Muscle of arm (tissue), 12 donors: ENCODE data around the gene MAGOH. TPM values are rescaled to one million over a fixed set of nuclear protein-coding genes. Genes with fewer than 3 reads are reported as not detected.

Experiments
- DNase-seq: peaks from one replicate; pipeline ENCODE4 v3.0.0-alpha.2; 2013
- polyA plus RNA-seq, 12 donors: library from polyadenylated mRNA; unstranded; fragments of 120-200 nt; gene quantifications; one replicate each; pipeline ENCODE4 v1.2.1, GENCODE V29; 2013; ENCODE audit not compliant: insufficient read length in 12 of 12

The MAGOH gene
- polyA plus RNA-seq, 12 donors = 28.7 to 63.4 (median 44.7) TPM; not detected in 1

- no peak for DNase-seq
Observed at GRCh38 chr1:53274026-53274425, 35.7 kb upstream of the MAGOH start.

GRCh38 chr1:53273526-53273925 lies 35.2 kb upstream of the MAGOH start:
- DNase-seq = no peak

DNA sequence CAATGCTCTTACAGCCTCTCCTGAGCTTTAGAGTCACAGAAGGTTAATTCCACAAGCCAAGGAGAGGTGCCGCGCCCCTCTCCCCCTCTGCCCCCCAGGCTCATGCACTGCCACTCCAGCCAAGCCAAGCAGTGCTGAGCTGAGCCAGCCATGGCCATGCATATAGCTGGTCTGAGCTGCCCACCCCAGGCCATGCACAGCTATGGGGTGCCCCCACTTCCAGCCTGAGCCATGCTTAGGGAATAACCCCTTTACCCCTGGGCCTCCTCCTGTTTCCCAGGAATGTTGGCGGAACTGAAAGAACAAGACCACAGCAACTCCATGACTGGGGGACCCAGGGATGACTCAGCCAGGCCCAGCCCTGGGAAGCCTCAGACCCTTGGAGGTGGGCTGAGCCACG lies 34.0 kb upstream of the MAGOH start:
- no peak for DNase-seq

- no peak for DNase-seq
Observed at GRCh38 chr1:53271446-53272090, 33.2 kb upstream of the MAGOH start.

DNA sequence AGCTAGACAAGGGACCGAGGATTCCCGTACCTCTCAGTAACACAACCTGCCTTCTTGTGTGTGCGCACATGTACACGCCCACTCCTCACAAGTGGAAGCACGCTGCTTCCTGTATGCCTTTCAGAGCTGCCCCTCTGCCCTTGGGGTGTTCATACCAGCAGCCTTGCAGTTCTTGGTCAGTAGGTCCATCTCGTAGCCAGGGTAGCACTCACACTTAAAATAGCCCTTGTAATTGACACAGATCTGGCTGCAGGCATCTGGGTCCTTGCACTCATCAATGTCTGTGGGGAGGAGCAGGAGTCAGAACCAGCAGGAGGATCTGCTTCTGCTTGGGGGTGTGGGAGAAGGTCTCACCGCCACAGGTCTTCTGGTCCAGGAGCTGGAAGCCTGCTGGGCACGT lies 32.6 kb upstream of the MAGOH start:
- DNase-seq = no peak

- DNase-seq = no peak
Observed at GRCh38 chr1:53270107-53270506, 31.8 kb upstream of the MAGOH start.

DNA sequence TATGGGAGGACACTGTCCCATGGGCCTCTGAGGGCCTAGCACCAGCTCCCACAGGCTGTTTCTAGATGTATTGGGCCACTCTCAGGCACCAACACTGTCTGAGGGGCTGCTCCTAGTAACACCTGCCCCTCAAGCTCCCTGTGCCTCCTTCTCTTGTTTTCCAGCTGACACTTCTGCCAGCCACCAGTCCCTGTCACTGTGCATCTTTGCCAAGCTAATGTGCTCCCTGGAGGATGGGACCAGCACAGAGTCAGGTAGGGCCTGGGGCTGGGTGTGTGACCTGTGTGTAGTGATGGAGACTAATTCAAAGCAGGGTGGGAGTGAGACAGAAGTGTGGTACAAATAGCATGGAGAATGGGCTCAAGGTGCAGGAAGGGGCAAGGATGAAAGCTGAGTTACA lies 29.4 kb upstream of the MAGOH start:
- DNase-seq = no peak

- DNase-seq = no peak
Observed at GRCh38 chr1:53266038-53266437, 27.7 kb upstream of the MAGOH start.

DNA sequence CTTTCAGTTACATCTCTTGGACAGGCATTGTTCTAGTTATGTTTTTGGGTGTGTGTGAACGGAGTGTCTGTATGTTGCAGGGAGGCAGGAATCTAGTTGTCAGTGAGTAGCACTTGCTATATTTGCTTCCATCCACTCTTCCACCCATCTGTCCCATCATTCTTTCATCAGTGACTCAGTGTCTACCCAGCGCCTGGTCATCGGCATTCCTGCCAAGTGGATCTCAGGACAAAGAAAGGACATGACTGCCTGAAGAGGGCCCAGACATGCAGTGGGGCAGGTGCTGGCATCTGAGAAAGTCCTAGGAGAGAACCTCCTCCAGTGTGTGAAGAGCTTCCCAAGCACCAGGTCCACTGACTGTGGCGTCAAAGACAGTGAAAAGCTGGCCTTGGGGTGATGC lies 27.3 kb upstream of the MAGOH start:
- no peak for DNase-seq

DNA sequence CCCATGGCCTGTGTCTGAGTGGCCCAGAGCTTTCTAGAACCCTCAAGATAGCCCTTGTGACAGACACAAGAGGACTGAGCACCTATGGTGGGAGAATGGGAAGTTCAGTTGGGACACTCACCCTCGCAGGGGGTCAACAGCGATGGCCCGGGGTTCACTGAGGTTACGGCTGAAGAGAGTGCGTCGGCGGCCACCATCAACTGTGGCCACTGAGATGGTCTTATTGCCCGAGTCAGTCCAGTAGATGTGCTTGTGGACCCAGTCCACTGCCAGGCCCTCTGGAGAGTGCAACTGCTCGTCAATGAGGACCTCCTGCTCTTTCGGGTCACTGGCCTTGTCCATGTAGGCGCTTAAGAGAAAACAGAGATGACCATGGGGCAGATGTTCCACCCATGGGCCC lies 25.7 kb upstream of the MAGOH start:
- DNase-seq = no peak

DNA sequence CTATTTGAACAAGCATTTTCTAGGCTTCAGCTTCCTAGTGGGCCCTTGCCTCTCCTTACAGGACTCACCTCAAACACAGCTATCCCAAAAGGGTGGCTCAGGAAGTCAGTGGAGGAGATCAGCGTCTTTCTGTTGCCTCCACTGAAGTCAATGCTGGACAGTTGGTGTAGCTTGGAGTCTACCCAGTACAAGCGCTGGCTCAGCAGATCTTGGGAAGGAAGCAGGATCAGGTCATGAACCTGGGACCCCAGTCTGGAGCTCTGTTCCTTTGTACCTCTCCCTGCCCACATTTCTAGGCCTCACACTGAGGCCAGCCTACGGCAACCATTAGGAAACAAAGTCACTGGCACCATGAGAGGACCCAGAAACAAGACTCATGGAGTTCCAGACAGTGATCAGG lies 23.7 kb upstream of the MAGOH start:
- DNase-seq = no peak

- no peak for DNase-seq
Observed at GRCh38 chr1:53260631-53261247, 22.4 kb upstream of the MAGOH start.

GRCh38 chr1:53259932-53260331 lies 21.6 kb upstream of the MAGOH start:
- DNase-seq = no peak

GRCh38 chr1:53258216-53258615 lies 19.9 kb upstream of the MAGOH start:
- no peak for DNase-seq

DNA sequence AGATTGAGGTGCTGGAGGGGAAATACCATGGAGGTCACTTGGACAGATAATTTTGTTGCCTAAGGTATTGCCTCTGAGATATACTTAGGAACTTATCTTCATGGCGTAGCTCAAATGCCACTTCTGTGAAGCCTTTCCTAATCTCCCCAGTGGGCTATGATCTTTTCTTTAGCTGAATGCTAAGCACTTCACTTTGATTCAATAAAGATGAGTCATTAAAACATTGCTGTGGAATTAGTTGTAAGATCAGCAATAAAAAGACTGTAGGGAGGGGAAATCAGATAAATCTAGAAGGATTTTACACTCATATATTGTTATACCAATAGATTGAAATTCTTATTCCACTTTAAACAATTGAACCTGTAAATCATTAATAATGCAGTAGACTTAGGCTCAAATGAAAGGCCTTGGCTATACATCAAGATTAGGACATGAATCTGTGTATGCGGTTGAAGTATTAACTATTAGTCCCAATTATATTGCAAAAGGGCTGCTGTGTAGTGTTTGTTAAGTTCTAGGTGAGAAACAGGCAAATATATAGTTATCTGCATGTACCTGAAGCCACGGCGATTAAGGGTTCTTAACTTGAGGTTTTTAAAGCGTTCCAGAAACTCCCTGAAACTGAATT lies 19.2 kb upstream of the MAGOH start:
- DNase-seq = no peak

GRCh38 chr1:53256511-53257453 lies 18.5 kb upstream of the MAGOH start:
- DNase-seq = no peak

DNA sequence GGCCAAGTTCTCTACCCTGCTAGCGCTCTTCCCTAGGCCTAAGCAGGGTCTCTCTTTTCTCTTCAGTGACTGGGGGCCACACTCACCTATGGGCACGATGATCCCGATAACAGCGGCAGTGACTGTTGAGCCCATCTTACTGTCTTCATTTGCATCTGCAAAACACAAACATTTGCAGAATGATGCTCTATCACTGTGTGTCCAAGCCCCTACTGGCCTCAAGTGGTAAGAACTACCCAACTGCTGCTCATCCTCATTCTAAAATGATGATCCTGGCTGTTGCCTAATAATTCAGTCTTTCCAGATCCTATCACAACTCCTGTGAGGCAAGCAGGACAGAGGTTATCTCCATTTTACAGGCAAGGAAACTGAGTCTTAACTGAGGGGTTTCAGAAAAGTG lies 16.7 kb upstream of the MAGOH start:
- DNase-seq = no peak

DNA sequence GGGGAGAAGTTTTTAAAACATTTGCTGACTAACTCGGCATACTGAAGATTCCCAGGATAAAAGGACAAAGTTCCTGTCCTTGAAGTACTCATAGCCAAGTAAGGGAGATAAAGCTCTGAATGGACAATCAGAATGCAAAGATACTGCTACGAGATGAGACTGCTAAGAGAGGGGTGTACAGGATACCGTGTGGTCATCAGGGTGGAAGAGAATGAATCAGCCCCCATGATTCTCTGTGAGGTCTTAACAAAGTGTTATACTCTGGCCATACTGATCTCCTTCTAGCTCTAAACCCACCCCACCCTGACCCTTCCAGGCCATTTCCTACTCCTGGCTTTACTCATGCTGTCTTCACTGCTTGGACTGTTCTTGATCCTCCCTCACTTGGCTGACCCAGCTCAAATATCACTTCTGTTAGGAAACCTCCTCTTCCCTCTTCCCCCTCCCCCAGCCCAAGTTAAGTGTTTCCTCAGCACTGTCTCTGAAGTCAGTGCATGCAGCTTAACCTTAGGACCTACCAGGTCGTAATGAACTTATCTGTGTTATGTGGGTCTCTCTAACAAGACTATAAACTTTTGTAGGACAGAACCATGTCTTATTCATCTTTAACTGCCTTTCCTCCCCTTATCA lies 15.8 kb upstream of the MAGOH start:
- no peak for DNase-seq

- no peak for DNase-seq
Observed at GRCh38 chr1:53250325-53250724, 12.0 kb upstream of the MAGOH start.

DNA sequence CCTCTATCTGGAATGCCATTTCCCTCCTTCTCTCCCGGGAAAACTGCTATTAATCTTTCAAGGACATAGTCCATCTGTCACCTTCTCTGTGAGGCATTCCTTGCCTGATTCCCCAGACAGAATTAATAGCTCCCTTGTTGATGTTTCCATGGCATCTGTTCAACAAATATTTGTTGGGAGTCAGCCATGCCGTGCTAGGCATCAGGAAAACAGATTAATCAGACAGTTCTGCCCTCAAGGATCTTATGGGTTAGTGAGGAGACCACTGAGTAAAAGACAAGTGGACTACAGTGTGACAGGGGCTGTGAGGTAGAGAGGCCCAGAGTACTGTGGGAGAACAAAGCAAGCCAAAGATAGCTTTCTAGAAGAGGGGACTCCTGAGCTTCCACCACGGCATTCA lies 11.4 kb upstream of the MAGOH start:
- no peak for DNase-seq

GRCh38 chr1:53246261-53247134 lies 8.2 kb upstream of the MAGOH start:
- DNase-seq = no peak
